ENCODE measurements around the gene MADD. TPM values are rescaled to one million over a fixed set of nuclear protein-coding genes. Genes with fewer than 3 reads are reported as not detected.

MADD gene
- polyA plus RNA-seq, 1 donor: 49.8 TPM

GRCh38 chr11:47251751-47252150, 18.2 kb upstream of the MADD start:
- H3K4me1 ChIP-seq (ENCODE audit: control insufficient read depth, insufficient read depth, low read length): peaks cover 57% of the 10 kb centered on the region
- peaks cover 8% of the 10 kb centered on the region for H3K36me3 ChIP-seq (ENCODE audit: control insufficient read depth, insufficient read depth, low read length)
- no peaks in the 10 kb centered on the region for H3K9me3 ChIP-seq (ENCODE audit: control insufficient read depth, low read depth, low read length)
- no peak overlapping the region for H3K4me3 ChIP-seq (ENCODE audit: low read length)
- DNase-seq: no peak
- H3K27ac ChIP-seq (ENCODE audit: low read length): no peak overlapping the region
- 74% methylated on average over 3 of the region's 3 CpGs for WGBS (ENCODE audit: insufficient coverage, low lambda C conversion rate)
- H3K27me3 ChIP-seq (ENCODE audit: control insufficient read depth, insufficient read depth, low read length): no peaks in the 10 kb centered on the region

GRCh38 chr11:47253660-47254059, 16.3 kb upstream of the MADD start:
- Histone ChIP-seq H3K9me3 (ENCODE audit: control insufficient read depth, low read depth, low read length) (no peaks in the 10 kb centered on the region), H3K4me1 (ENCODE audit: control insufficient read depth, insufficient read depth, low read length) (peaks cover 59% of the 10 kb centered on the region), H3K36me3 (ENCODE audit: control insufficient read depth, insufficient read depth, low read length) (no peaks in the 10 kb centered on the region), H3K27me3 (ENCODE audit: control insufficient read depth, insufficient read depth, low read length) (no peaks in the 10 kb centered on the region), H3K27ac (ENCODE audit: low read length) (peak overlapping the region; percentile 95), H3K4me3 (ENCODE audit: low read length) (peak overlapping the region; percentile 26)
- peak; percentile 83 to 92 for DNase-seq
- whole genome bisulfite sequencing (ENCODE audit: insufficient coverage, low lambda C conversion rate): no CpG with 5 or more reads among the region's 2 CpGs

- DNase-seq: peak in 1 of 2 donors; percentile 56
- no CpG with 5 or more reads among the region's 3 CpGs for WGBS (ENCODE audit: insufficient coverage, low lambda C conversion rate)
- Histone ChIP-seq H3K9me3 (ENCODE audit: control insufficient read depth, low read depth, low read length) (no peaks in the 10 kb centered on the region), H3K36me3 (ENCODE audit: control insufficient read depth, insufficient read depth, low read length) (no peaks in the 10 kb centered on the region), H3K4me1 (ENCODE audit: control insufficient read depth, insufficient read depth, low read length) (peaks cover 64% of the 10 kb centered on the region), H3K27ac (ENCODE audit: low read length) (peak overlapping the region; percentile 95), H3K4me3 (ENCODE audit: low read length) (peak overlapping the region; percentile 26), H3K27me3 (ENCODE audit: control insufficient read depth, insufficient read depth, low read length) (no peaks in the 10 kb centered on the region)
Measured at GRCh38 chr11:47254386-47254785, 15.5 kb upstream of the MADD start.

GRCh38 chr11:47256374-47256773, 13.6 kb upstream of the MADD start:
- no CpG with 5 or more reads among the region's 6 CpGs for WGBS (ENCODE audit: insufficient coverage, low lambda C conversion rate)
- no peaks in the 10 kb centered on the region for H3K27me3 ChIP-seq (ENCODE audit: control insufficient read depth, insufficient read depth, low read length)
- peaks cover 67% of the 10 kb centered on the region for H3K4me1 ChIP-seq (ENCODE audit: control insufficient read depth, insufficient read depth, low read length)
- no peak for DNase-seq
- no peaks in the 10 kb centered on the region for H3K9me3 ChIP-seq (ENCODE audit: control insufficient read depth, low read depth, low read length)
- no peak overlapping the region for H3K4me3 ChIP-seq (ENCODE audit: low read length)
- H3K36me3 ChIP-seq (ENCODE audit: control insufficient read depth, insufficient read depth, low read length): peaks cover 7% of the 10 kb centered on the region
- peak overlapping the region; percentile 95 for H3K27ac ChIP-seq (ENCODE audit: low read length)

GRCh38 chr11:47257177-47257516, 12.8 kb upstream of the MADD start:
- no peak for DNase-seq
- Histone ChIP-seq H3K4me3 (ENCODE audit: low read length) (peak overlapping the region; percentile 55), H3K27me3 (ENCODE audit: control insufficient read depth, insufficient read depth, low read length) (no peaks in the 10 kb centered on the region), H3K36me3 (ENCODE audit: control insufficient read depth, insufficient read depth, low read length) (peaks cover 13% of the 10 kb centered on the region), H3K9me3 (ENCODE audit: control insufficient read depth, low read depth, low read length) (no peaks in the 10 kb centered on the region), H3K4me1 (ENCODE audit: control insufficient read depth, insufficient read depth, low read length) (peaks cover 67% of the 10 kb centered on the region), H3K27ac (ENCODE audit: low read length) (peak overlapping the region; percentile 87)
- no CpG with 5 or more reads among the region's 2 CpGs for WGBS (ENCODE audit: insufficient coverage, low lambda C conversion rate)

GRCh38 chr11:47257517-47258316, 12.2 kb upstream of the MADD start, which contains the start of gene NR1H3:
Gene NR1H3, plus strand, starts transcription at chr11:47257996. Its CDS starts 1,221 bp downstream, at chr11:47259217.
- DNase-seq: peak; percentile 79 to 92
- H3K4me1 ChIP-seq (ENCODE audit: control insufficient read depth, insufficient read depth, low read length): peaks cover 64% of the 10 kb centered on the region
- H3K9me3 ChIP-seq (ENCODE audit: control insufficient read depth, low read depth, low read length): no peaks in the 10 kb centered on the region
- H3K27me3 ChIP-seq (ENCODE audit: control insufficient read depth, insufficient read depth, low read length): no peaks in the 10 kb centered on the region
- WGBS (ENCODE audit: insufficient coverage, low lambda C conversion rate): no CpG with 5 or more reads among the region's 15 CpGs
- H3K36me3 ChIP-seq (ENCODE audit: control insufficient read depth, insufficient read depth, low read length): peaks cover 13% of the 10 kb centered on the region
- peak within 1 kb of the TSS; percentile 87 for H3K27ac ChIP-seq (ENCODE audit: low read length)
- H3K4me3 ChIP-seq (ENCODE audit: low read length): peak within 1 kb of the TSS; percentile 55

GRCh38 chr11:47258317-47258902, 11.5 kb upstream of the MADD start:
- WGBS (ENCODE audit: insufficient coverage, low lambda C conversion rate): no CpG with 5 or more reads among the region's 11 CpGs
- Histone ChIP-seq H3K4me3 (ENCODE audit: low read length) (peak overlapping the region; percentile 55), H3K36me3 (ENCODE audit: control insufficient read depth, insufficient read depth, low read length) (peaks cover 20% of the 10 kb centered on the region), H3K9me3 (ENCODE audit: control insufficient read depth, low read depth, low read length) (no peaks in the 10 kb centered on the region), H3K27ac (ENCODE audit: low read length) (peak overlapping the region; percentile 87), H3K27me3 (ENCODE audit: control insufficient read depth, insufficient read depth, low read length) (no peaks in the 10 kb centered on the region), H3K4me1 (ENCODE audit: control insufficient read depth, insufficient read depth, low read length) (peaks cover 57% of the 10 kb centered on the region)
- DNase-seq: no peak

GRCh38 chr11:47259232-47259977, 10.5 kb upstream of the MADD start:
- peaks cover 47% of the 10 kb centered on the region for H3K4me1 ChIP-seq (ENCODE audit: control insufficient read depth, insufficient read depth, low read length)
- peaks cover 26% of the 10 kb centered on the region for H3K36me3 ChIP-seq (ENCODE audit: control insufficient read depth, insufficient read depth, low read length)
- peak overlapping the region; percentile 87 for H3K27ac ChIP-seq (ENCODE audit: low read length)
- no peaks in the 10 kb centered on the region for H3K27me3 ChIP-seq (ENCODE audit: control insufficient read depth, insufficient read depth, low read length)
- no peaks in the 10 kb centered on the region for H3K9me3 ChIP-seq (ENCODE audit: control insufficient read depth, low read depth, low read length)
- no CpG with 5 or more reads among the region's 10 CpGs for WGBS (ENCODE audit: insufficient coverage, low lambda C conversion rate)
- H3K4me3 ChIP-seq (ENCODE audit: low read length): peak overlapping the region; percentile 8
- peak in 1 of 2 donors; percentile 52 for DNase-seq

- Histone ChIP-seq H3K4me3 (ENCODE audit: low read length) (no peak overlapping the region), H3K27me3 (ENCODE audit: control insufficient read depth, insufficient read depth, low read length) (no peaks in the 10 kb centered on the region), H3K27ac (ENCODE audit: low read length) (no peak overlapping the region), H3K9me3 (ENCODE audit: control insufficient read depth, low read depth, low read length) (no peaks in the 10 kb centered on the region), H3K36me3 (ENCODE audit: control insufficient read depth, insufficient read depth, low read length) (peaks cover 26% of the 10 kb centered on the region), H3K4me1 (ENCODE audit: control insufficient read depth, insufficient read depth, low read length) (peaks cover 38% of the 10 kb centered on the region)
- DNase-seq: no peak
- WGBS (ENCODE audit: insufficient coverage, low lambda C conversion rate): no CpG with 5 or more reads among the region's 19 CpGs
Measured at GRCh38 chr11:47260366-47260765, 9.6 kb upstream of the MADD start.

- H3K4me1 ChIP-seq (ENCODE audit: control insufficient read depth, insufficient read depth, low read length): peaks cover 28% of the 10 kb centered on the region
- no peak overlapping the region for H3K4me3 ChIP-seq (ENCODE audit: low read length)
- no peak overlapping the region for H3K27ac ChIP-seq (ENCODE audit: low read length)
- no peak for DNase-seq
- peaks cover 31% of the 10 kb centered on the region for H3K36me3 ChIP-seq (ENCODE audit: control insufficient read depth, insufficient read depth, low read length)
- H3K9me3 ChIP-seq (ENCODE audit: control insufficient read depth, low read depth, low read length): no peaks in the 10 kb centered on the region
- no peaks in the 10 kb centered on the region for H3K27me3 ChIP-seq (ENCODE audit: control insufficient read depth, insufficient read depth, low read length)
- WGBS (ENCODE audit: insufficient coverage, low lambda C conversion rate): 83% methylated on average over 1 of the region's 22 CpGs
Measured at GRCh38 chr11:47261291-47261800, 8.6 kb upstream of the MADD start.

All from large intestine (tissue), 3 donors.